Stimulated activated CD8-positive, alpha-beta memory T cell treated with anti-CD3 and anti-CD28 coated beads, Interleukin-7, amount 100 ng/mL, for 24 hours (primary cell): ENCODE results near the gene AJUBA.

ENCODE experiments used
- DNase-seq: peaks from one replicate; pipeline ENCODE4 v3.0.0-alpha.2; 2020; ENCODE audit warnings: low read depth

AJUBA gene

DNA sequence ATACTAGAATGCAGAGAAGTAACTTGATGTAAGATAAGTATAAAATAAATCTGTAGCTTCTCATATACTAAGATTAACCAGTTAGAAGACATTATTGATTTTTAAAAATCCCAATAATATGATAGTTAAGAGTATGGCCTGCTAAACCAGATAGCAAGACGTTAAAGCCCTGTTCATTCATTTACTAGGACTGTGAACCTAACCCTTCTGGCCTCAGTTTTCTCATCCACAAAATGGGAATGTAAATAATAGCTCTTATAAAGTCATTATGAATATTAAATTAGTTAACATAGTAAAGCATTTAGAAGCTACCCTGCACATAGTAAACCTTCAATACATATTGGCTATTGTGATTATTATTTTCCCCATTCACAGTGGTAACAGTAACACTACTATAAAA is 47.2 kb downstream of the AJUBA start:
- no peak for DNase-seq

DNA sequence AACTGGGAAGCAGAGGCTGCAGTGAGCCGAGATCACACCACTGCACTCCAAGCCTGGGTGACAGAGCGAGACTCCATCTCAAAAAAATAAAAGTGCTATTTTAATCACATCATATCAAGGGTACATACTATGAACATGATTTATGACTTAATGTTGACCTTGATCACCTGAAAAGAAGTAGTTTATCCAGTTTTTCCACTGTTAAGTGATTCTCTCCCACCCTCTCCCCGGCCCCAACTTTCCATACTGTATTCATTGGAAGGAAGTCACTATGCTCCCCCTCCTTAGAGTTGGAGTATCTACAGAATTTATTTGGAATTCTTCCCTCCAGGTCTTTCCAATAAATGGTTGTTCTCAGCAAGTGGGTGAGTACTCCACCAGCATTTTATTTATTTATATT is 50.2 kb downstream of the AJUBA start:
- DNase-seq = no peak

GRCh38 chr14:22929961-22930364 is 52.4 kb downstream of the AJUBA start:
- DNase-seq = no peak

DNA sequence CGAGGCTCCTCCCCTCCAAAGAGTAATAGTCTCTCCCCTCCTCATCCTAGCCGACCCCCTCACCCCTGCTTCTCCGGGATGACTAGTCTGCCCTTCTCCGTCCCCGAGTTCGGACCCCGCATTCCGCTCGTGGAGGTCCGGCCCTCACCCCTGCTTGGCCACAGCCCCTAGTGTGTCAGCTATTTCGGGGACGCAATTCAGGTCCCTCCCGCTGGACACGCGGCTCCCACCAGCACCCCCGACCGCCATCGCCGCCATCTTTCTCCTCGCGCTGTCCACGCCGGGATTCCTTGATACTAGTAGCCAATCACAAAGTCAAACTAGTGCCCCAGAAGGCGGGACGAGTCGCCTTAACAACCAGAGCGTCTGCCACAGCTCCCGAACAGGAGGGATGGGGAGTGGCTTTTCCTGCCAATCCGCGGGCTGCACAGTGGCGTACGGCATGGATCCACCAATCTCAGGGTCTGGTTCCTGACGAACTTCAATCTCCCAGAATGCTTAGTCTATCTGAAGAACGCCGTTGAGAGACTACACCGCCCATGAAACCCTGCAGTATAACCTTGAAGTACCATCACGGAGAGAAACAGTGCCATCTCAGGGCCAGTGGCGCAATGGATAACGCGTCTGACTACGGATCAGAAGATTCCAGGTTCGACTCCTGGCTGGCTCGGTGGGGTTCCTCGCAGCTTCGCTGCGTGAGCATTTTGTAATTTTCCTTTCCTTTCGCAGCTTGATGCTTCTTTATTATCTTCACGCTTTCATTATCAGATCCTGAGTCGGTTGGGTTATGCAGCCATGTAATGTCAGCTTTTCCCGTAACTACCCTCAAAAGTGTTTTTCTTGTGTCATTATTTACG is 53.0 kb downstream of the AJUBA start, which contains the start of gene PRMT5:
TSS of gene PRMT5 (minus strand) at position 273 of the 857 bp plus-strand sequence. CDS start at position 258, 15 bp downstream.
- peak; percentile 92 for DNase-seq

DNA sequence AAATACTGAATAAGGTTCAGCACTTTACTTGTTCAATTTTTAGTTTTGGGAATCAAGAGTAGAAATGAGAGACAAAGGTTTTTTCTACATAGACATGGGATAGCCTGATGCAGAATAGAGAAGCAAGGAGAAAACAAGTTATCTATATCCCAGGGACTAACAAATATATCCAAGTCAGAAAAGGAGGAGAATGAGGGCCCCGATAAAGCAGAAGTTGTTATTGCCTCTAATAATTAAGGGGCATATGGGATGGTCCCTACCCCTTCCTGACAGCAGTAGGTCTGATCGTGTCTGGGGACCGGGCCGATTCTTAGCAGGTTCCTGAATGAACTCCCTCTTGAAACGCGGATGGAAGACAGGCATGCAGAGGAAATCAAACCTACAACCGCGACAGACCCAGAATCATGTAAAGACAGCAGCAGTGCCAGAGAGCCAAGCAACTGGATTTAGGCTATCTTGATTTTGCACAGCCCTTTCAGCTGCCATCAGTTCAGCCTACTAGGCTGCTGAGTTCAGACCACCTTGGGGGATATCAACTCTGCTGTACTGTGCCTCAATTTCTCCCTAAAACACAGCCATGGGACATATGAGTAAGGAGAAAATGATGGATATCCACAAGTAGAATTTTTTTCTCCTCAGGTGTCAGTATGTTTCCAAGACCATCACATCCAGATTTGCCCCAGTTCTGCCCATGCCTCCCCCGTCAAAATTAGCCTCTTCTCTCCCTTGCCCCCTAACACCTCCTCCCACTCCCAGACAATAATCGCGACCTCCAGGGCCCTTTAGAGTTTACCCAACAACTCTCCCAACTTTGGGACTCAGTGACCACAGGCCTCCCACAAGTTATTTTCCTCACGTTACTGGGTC is 53.9 kb downstream of the AJUBA start:
- no peak for DNase-seq

DNA sequence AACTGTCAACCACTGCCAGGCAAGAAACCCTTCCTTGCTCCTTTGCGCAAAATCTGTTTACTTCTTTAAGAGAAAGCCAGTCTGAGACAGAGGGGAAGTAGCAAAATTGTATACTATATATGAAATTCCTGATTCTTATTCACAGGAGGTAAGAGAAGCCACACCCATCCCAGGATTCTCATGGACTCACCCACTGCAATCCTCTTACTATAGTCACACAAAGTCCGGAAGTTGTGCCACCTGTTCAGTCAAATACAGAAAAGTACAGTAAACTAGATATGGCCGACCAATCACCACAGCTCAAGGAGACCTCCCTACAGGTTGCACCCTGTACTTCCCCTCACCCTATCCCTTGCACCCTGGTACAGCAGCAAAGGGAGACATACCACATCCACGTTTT is 56.0 kb downstream of the AJUBA start:
- no peak for DNase-seq

DNA sequence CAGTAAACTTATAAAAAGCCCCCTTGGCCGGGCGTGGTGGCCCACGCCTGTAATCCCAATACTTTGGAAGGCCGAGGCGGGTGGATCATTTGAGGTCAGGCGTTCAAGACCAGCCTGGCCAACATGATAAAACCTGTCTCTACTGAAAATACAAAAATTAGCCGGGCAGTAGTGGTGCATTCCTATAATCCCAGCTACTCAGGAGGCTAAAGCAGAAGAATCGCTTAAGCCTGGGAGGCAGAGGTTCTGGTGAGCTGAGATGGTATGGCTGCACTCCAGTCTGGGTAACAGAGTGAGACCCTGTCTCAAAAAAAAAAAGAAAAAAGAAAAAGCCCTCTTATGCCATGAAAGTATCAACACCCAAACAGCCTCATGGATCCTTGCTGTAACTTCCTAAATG is 56.8 kb downstream of the AJUBA start:
- no peak for DNase-seq

GRCh38 chr14:22923746-22924145 is 58.6 kb downstream of the AJUBA start:
- no peak for DNase-seq

- DNase-seq = no peak
These were observed 60.1 kb downstream of the AJUBA start for GRCh38 chr14:22922294-22922693.
